GM23338 (cell line): ENCODE results near the gene LOXHD1. TPM values are rescaled to one million over a fixed set of nuclear protein-coding genes. Genes with fewer than 3 reads are reported as not detected.

Source experiments
- ATAC-seq: fragments of 200-7000 bp; cut with Tn5 transposase; 3 replicates; pipeline ENCODE4 v1.9.1; 2020
- DNase-seq: peaks from one replicate; pipeline ENCODE4 v3.0.0-alpha.2; 2015; ENCODE audit warnings: low spot score
- H2AFZ ChIP-seq: fragments of 200-600 bp; sonication (generic); 2 replicates; pipeline ENCODE4 v1.8.0; 2016; ENCODE audit warnings: antibody characterized with exemption, mild to moderate bottlenecking, moderate library complexity
- H3F3A ChIP-seq: fragments of 200-600 bp; sonication (generic); replicated peaks from 2 replicates; pipeline ENCODE4 v1.8.0; 2017; ENCODE audit warnings: antibody characterized with exemption, mixed run types, low read depth
- H3K27ac ChIP-seq: fragments of 200-600 bp; sonication (generic); 2 replicates; pipeline ENCODE4 v1.6.1; 2016; ENCODE audit warnings: low read depth
- H3K27me3 ChIP-seq: fragments of 200-600 bp; sonication (generic); 2 replicates; pipeline ENCODE4 v1.8.0; 2016; ENCODE audit warnings: mild to moderate bottlenecking, mixed run types, moderate library complexity; ENCODE audit not compliant: insufficient read depth
- H3K36me3 ChIP-seq: fragments of 200-600 bp; sonication (generic); 2 replicates; pipeline ENCODE4 v1.8.0; 2016; ENCODE audit warnings: mild to moderate bottlenecking; ENCODE audit not compliant: insufficient read depth
- H3K4me1 ChIP-seq: fragments of 200-600 bp; sonication (generic); 2 replicates; pipeline ENCODE4 v1.8.0; 2016; ENCODE audit warnings: mild to moderate bottlenecking, moderate library complexity; ENCODE audit not compliant: insufficient read depth
- H3K4me2 ChIP-seq: fragments of 200-600 bp; sonication (generic); 2 replicates; pipeline ENCODE4 v1.7.1; 2017; ENCODE audit warnings: mixed run types
- H3K4me3 ChIP-seq: fragments of 200-600 bp; sonication (generic); 2 replicates; pipeline ENCODE4 v1.6.1; 2016; ENCODE audit warnings: mixed run types
- H3K79me2 ChIP-seq: fragments of 200-600 bp; sonication (generic); replicated peaks from 2 replicates; pipeline ENCODE4 v1.8.0; 2017; ENCODE audit warnings: mild to moderate bottlenecking; ENCODE audit not compliant: insufficient read depth
- H3K9me2 ChIP-seq: fragments of 200-600 bp; sonication (generic); 2 replicates; pipeline ENCODE4 v1.8.0; 2017; ENCODE audit not compliant: insufficient read depth
- H4K20me1 ChIP-seq: fragments of 200-600 bp; sonication (generic); replicated peaks from 2 replicates; pipeline ENCODE4 v1.8.0; 2017; ENCODE audit warnings: mild to moderate bottlenecking; ENCODE audit not compliant: insufficient read depth
- H3K27ac Mint-ChIP-seq: 2 replicates; pipeline ENCODE4 v1.8.0; 2020; ENCODE audit warnings: inconsistent platforms, mild to moderate bottlenecking, moderate library complexity, mixed read lengths
- H3K27me3 Mint-ChIP-seq: 3 replicates; pipeline ENCODE4 v1.8.0; 2022; ENCODE audit warnings: low read depth, mild to moderate bottlenecking, moderate library complexity, mixed read lengths, inconsistent platforms; ENCODE audit not compliant: insufficient read depth, poor library complexity
- H3K36me3 Mint-ChIP-seq: 3 replicates; pipeline ENCODE4 v1.8.0; 2021; ENCODE audit warnings: low read depth, mild to moderate bottlenecking, inconsistent platforms, moderate library complexity, mixed read lengths
- H3K4me1 Mint-ChIP-seq: 3 replicates; pipeline ENCODE4 v1.8.0; 2020; ENCODE audit warnings: mild to moderate bottlenecking, inconsistent platforms, mixed read lengths
- H3K4me3 Mint-ChIP-seq: 3 replicates; pipeline ENCODE4 v1.8.0; 2021; ENCODE audit warnings: moderate library complexity, mild to moderate bottlenecking, inconsistent platforms, mixed read lengths
- H3K9me3 Mint-ChIP-seq: 3 replicates; pipeline ENCODE4 v1.8.0; 2020; ENCODE audit warnings: moderate library complexity, mild to moderate bottlenecking, inconsistent platforms, mixed read lengths
- EZH2 ChIP-seq: fragments of 200-600 bp; sonication (generic); IDR thresholded peaks from one replicate; pipeline ENCODE4 v1.8.0; 2017; ENCODE audit warnings: antibody characterized with exemption, mild to moderate bottlenecking, low read depth; ENCODE audit not compliant: unreplicated experiment
- EZH2phosphoT487 ChIP-seq: fragments of 200-600 bp; sonication (generic); IDR thresholded peaks from one replicate; pipeline ENCODE4 v1.8.1; 2018; ENCODE audit warnings: antibody characterized with exemption; ENCODE audit not compliant: unreplicated experiment
- JUNB ChIP-seq: IDR thresholded peaks from one replicate; pipeline ENCODE4 v1.6.1; 2016; ENCODE audit warnings: antibody characterized with exemption; ENCODE audit not compliant: unreplicated experiment
- NANOG ChIP-seq: IDR thresholded peaks from 2 replicates; pipeline ENCODE4 v1.6.1; 2016; ENCODE audit warnings: antibody characterized with exemption, borderline replicate concordance
- REST ChIP-seq: IDR thresholded peaks from one replicate; pipeline ENCODE4 v1.6.1; 2018; ENCODE audit warnings: antibody characterized with exemption; ENCODE audit not compliant: unreplicated experiment
- STAT1 ChIP-seq: IDR thresholded peaks from one replicate; pipeline ENCODE4 v1.6.1; 2016; ENCODE audit warnings: antibody characterized with exemption; ENCODE audit not compliant: unreplicated experiment
- ZNF114 ChIP-seq: fragments of 250-450 bp; sonication (Bioruptor Pico); IDR thresholded peaks from 2 replicates; pipeline ENCODE4 v1.5.0; 2020; ENCODE audit warnings: mild to moderate bottlenecking, moderate library complexity
- ZNF331 ChIP-seq: fragments of 250-450 bp; sonication (Bioruptor Pico); IDR thresholded peaks from 2 replicates; pipeline ENCODE4 v1.5.0; 2020; ENCODE audit warnings: low read depth, mild to moderate bottlenecking, moderate library complexity
- polyA plus RNA-seq: library from polyadenylated mRNA; unstranded; fragments of >200 nt; fragmentation: Nextera tagmentation; extraction: Ambion mirVana; gene quantifications from 2 replicates; pipeline ENCODE4 v1.2.1, GENCODE V29; 2016
- total RNA-seq: library from RNA; depleted of rRNA; stranded (reverse); fragments of >200 nt; shearing (Covaris generic); gene quantifications from 2 replicates; pipeline ENCODE4 v1.2.3, GENCODE V29; 2014
- TF ChIP-seq, protein P1 (sequence below): IDR thresholded peaks from 2 replicates; pipeline ENCODE4 v1.6.1; 2016; ENCODE audit warnings: antibody characterized with exemption

Gene LOXHD1
- total and polyA plus RNA-seq, 2 experiments from 2014 or later = 0.17 TPM; not detected in 1

DNA sequence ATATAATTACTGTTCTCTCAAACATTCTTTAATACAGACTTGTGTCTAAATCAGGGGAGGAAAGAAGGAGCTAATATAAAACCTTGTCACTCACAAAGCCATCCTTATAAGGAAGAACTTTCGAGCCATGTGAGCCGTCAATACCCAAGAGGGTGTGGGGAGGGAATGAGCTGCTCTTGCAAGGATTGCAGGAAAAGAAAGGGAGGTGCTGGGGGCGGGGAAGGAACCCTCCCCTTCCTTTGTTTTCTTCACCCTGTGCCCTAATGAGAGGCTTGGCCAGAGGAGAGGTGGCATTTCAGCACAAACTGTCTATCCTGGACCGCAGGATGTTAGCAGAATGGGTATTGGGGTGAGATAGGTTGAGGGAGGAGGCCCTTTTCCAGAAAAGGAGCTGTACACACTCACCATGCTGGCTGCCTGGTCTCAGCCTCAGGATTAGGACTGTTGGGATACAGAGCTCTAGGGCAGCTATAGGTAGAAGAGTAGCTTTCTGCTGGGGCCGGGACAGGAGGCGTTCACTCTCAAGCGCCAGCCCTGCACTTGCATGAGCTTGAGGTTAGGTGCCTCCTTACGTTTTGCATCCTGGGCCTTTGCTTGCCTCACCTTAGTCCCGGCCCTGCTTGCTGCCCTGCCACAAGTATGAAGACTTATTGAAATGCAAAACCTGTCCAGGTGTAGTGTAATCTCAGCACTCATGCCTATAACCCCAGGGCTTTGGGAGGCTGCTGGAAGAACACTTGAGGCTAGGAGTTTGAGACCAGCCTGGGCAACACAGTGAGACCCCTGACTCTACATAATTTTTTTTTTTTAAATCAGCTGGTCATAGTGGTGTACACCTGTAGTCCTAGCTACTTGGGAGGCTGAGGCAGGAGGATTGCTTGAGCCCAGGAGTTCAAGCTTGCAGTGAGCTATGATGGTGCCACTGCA, 190.5 kb downstream of the LOXHD1 start:
- Histone ChIP-seq H3K27me3 (no peaks in the 10 kb centered on the region), H3K36me3 (no peaks in the 10 kb centered on the region), H3K4me3 (no peak overlapping the region), H3K4me2 (no peak overlapping the region), H3K27ac (no peak overlapping the region), H3K9me2 (peaks cover 3% of the 10 kb centered on the region; the same call in 1 of the 2 replicates), H2AFZ (peak overlapping the region; percentile 84), H4K20me1 (no peaks in the 10 kb centered on the region), H3F3A (no peaks in the 10 kb centered on the region), H3K79me2 (no peaks in the 10 kb centered on the region), H3K4me1 (peaks cover 19% of the 10 kb centered on the region)
- H3K4me3 Mint-ChIP-seq = no peak overlapping the region
- H3K27ac Mint-ChIP-seq = peak overlapping the region; percentile 64; the same call in 1 of the 2 replicates
- H3K9me3 Mint-ChIP-seq = no peaks in the 10 kb centered on the region
- ATAC-seq (peak; percentile 36), DNase-seq (no peak)
- TF ChIP-seq STAT1 (no peak), REST (no peak), JUNB (no peak), EZH2phosphoT487 (no peak), ZNF331 (CRISPR knock-in tag) (no peak), EZH2 (no peak), NANOG (no peak), ZNF114 (CRISPR knock-in tag) (no peak)
- TF ChIP-seq, protein P1, sequence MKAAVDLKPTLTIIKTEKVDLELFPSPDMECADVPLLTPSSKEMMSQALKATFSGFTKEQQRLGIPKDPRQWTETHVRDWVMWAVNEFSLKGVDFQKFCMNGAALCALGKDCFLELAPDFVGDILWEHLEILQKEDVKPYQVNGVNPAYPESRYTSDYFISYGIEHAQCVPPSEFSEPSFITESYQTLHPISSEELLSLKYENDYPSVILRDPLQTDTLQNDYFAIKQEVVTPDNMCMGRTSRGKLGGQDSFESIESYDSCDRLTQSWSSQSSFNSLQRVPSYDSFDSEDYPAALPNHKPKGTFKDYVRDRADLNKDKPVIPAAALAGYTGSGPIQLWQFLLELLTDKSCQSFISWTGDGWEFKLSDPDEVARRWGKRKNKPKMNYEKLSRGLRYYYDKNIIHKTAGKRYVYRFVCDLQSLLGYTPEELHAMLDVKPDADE = no peak
- H3K36me3 Mint-ChIP-seq = no peaks in the 10 kb centered on the region
- H3K27me3 Mint-ChIP-seq = peaks cover 6% of the 10 kb centered on the region
- H3K4me1 Mint-ChIP-seq = peaks cover 45% of the 10 kb centered on the region
